A549 (cell line): ENCODE data around the gene TARP.

ENCODE experiments used
- CTCF ChIP-seq: fragments of >200 bp; sonication (Bioruptor Twin); formaldehyde crosslinking; IDR thresholded peaks from 3 replicates; pipeline ENCODE4 v1.5.1; 2016
- EHMT2 ChIP-seq: fragments of 200-600 bp; sonication (generic); IDR thresholded peaks from 2 replicates; pipeline ENCODE4 v1.6.1; 2016; ENCODE audit warnings: antibody characterized with exemption, low read depth, mild to moderate bottlenecking, moderate library complexity
- KDM5A ChIP-seq: fragments of 200-600 bp; sonication (generic); IDR thresholded peaks from 2 replicates; pipeline ENCODE4 v1.6.1; 2016; ENCODE audit warnings: antibody characterized with exemption, mild to moderate bottlenecking
- MAFK ChIP-seq: fragments of 450-650 bp; IDR thresholded peaks from 2 replicates; pipeline ENCODE4 v1.6.1; 2014; ENCODE audit not compliant: partially characterized antibody
- POLR2A ChIP-seq: IDR thresholded peaks from 2 replicates; pipeline ENCODE4 v1.6.1; 2012; ENCODE audit warnings: mild to moderate bottlenecking, low read length
- USF2 ChIP-seq: fragments of 450-650 bp; IDR thresholded peaks from 2 replicates; pipeline ENCODE4 v1.6.1; 2014; ENCODE audit warnings: antibody characterized with exemption

- TF ChIP-seq MAFK (no peak), EHMT2 (no peak), KDM5A (no peak), CTCF (no peak), POLR2A (peak; percentile 68), USF2 (no peak)
These were observed 38.0 kb upstream of the TARP start for GRCh38 chr7:38311329-38311937.
